Germinal center (tissue), 1 donor: ENCODE results near the gene PPFIA2.

ENCODE experiments used
- DNase-seq: peaks from one replicate; pipeline ENCODE4 v3.0.0; 2012; ENCODE audit warnings: mixed read lengths, low spot score

Gene PPFIA2

GRCh38 chr12:81450920-81451739 lies 308.0 kb downstream of the PPFIA2 start:
- DNase-seq = no peak

GRCh38 chr12:81441629-81442028 lies 317.5 kb downstream of the PPFIA2 start:
- DNase-seq = no peak

DNA sequence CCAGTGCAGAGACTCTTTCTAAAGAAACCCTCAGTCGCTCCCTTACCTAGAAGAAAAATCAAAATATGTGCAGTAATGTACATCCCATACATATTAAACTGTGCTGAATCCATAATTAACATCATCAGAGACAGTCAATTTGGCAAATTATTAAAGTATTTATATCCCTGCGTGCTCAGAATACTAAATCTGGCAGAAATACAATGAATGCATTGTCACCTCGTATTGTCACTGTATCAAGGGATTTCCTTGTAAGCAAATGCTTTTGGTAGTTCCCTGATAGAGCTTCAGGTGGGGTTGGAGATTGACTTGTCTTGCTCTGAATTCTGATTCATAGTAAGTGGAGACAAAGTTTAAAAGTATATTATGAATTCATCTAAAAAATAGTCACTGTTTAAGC lies 319.1 kb downstream of the PPFIA2 start:
- DNase-seq = no peak

DNA sequence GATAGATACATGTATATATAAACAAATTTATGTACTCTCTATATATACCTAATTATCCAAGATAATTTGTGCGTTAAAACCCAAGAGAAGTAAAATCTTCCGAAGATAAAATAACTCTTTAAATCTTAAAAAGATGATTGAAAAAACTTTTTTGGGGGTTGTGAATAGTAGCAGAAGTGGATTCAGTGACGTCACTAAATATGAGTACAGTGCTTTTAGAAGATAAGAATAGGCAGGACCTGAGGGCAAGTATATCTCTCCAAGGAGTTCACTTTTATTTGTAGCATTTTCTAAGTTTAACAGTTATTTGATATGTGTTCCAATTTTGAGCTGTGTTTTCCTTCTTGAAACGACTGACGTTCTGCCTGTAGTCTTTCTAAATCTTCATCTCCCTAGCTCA lies 319.8 kb downstream of the PPFIA2 start:
- DNase-seq = no peak

DNA sequence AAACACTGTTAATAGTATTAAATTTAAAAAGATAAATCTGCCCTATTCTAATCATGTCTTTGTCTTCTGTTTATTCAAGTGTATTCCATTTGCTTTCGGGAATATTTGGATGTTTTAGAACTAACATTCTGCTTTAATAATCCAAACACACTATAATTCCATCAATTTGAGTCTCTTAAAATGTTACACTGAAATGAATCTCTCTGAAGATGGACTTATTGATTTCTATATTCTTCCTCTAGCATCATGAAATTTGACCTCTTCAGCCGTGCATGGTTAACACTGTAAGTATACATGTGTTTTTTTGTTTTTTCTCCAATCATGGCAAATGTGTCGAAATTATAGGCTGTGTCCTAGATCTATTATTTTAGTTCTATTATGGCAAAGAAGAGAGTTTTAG lies 342.1 kb downstream of the PPFIA2 start:
- DNase-seq = no peak

DNA sequence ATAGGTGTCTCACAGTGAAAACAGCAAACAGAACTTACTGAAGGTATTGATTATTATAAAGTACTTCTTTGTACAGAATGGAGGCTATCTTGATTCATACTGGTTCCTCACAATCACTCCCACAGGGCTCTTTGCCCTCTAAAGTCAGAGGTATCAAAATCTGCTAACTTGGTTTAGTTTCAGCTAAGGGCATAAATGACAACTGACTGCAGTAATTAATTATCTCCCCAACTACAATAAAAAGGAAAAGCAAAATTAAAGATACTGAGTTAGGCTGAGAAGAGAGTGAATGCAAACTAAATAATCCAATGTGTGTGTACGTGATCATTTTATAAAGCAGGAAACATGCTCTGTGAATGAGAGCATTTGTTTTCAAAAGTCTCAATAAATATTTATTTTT lies 342.6 kb downstream of the PPFIA2 start:
- DNase-seq = no peak

- no peak for DNase-seq
These were observed 344.7 kb downstream of the PPFIA2 start for GRCh38 chr12:81414441-81414840.

- DNase-seq = no peak
These were observed 346.2 kb downstream of the PPFIA2 start for GRCh38 chr12:81412940-81413339.

DNA sequence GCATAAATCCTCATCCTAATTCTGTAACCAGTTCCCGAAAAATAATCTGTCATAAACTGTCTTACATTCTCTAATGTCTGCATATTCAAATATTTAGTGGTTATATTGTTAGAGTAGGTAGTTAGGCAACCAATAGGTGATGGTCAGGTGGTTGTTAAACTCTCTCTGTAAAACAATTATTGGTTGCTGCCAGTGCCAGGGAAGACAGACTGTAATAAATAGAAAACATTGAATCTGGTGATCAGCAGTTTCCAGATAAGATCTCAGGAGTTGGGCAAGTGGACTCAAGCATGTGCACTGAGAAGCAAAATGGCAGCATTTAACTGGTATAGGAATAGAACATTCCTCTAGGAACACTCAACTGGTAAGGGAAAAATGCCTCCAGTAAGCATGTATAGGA lies 355.8 kb downstream of the PPFIA2 start:
- DNase-seq = no peak

DNA sequence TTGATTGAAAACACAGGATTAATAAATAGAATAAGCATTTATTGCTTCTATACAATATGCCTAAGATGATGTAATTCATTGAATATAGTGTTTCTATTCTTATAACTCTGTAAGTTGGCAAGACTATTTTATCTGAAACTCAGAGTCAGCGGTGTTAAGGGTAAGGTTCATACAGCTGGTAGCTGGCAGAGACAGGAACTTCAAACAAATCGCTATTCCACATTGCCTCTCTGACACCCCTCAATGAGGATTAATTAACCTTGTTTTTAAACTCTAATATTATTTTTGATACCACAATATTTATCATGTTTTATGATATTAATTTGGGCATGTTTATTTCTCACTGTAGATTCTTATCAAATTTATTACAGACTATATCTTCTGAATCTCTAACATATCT lies 357.9 kb downstream of the PPFIA2 start:
- no peak for DNase-seq

DNA sequence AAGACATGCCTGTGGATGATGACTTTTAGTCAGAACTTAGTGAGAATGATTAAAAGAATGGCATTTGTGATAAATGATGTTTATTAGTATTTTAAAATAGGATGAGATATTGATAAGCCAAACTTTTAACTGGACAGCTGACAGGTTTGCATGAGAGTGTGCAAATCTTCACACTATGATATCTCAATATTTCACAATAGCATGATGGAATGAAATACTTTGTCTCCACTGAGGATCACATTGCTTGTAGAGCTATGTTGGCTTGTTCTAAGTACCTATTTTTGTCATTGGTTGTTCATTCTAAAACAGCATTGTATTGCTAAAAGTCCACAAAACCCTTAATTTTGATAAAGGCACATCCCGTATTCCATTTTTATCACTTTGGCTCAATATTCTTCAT lies 359.1 kb downstream of the PPFIA2 start:
- DNase-seq = no peak

DNA sequence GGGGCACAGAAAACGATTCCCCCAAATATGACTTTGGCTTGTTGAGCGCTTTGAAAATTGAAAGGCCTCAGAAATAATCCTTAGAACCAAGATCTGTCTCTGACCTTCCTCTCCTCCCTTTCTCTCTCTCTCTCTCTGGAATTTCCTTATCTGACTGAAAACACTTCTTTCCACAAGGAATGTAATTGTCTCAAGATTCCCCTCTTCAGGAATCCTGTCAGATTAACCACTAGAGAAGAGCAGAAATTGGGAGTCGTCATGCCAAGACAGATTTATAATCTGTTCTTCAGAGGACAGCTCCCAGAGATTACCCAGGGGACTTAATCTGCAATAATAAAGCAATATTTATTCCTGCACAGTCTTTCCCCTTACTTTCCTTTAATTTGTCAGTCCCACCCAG lies 363.7 kb downstream of the PPFIA2 start:
- DNase-seq = no peak

- DNase-seq = no peak
These were observed 369.5 kb downstream of the PPFIA2 start for GRCh38 chr12:81389550-81390099.

DNA sequence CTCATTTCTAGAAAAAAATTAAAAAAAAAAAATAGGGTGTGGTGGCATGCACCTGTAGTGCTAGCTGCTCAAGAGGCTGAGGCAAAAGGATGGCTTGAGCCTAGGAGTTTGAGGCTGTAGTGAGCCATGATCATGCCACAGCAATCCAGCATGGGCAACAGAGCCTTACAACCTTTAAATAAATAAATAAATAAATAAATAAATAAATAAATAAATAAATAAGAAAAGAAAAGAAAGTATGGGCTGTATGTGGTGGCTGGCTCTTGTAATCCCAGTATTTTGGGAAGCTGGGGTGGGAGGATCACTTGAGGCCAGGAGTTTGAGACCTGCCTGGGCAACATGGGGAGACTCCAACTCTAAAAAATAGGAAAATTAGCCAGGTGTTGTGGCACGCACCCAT lies 373.0 kb downstream of the PPFIA2 start:
- DNase-seq = no peak

DNA sequence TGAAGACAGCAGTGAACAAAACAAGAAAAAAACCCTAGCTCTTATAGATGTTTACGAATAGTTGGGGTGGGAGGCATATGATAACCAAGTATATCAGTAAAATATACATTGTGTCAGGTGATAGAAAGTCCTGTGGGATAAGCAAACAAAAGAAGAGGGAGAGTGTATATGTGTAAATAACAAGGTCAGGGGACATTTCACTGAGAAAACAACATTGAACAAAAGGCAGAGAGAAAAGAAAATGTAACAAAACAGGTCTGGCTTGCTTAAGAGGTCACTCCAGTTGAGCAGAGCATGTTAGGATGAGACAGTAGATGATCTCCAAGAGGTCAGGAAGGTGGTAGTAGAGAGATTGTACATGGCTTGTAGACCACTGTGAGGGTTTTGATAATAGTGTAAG lies 377.2 kb downstream of the PPFIA2 start:
- no peak for DNase-seq

GRCh38 chr12:81378601-81379285 lies 380.4 kb downstream of the PPFIA2 start:
- DNase-seq = no peak

GRCh38 chr12:81377771-81378170 lies 381.4 kb downstream of the PPFIA2 start:
- no peak for DNase-seq

DNA sequence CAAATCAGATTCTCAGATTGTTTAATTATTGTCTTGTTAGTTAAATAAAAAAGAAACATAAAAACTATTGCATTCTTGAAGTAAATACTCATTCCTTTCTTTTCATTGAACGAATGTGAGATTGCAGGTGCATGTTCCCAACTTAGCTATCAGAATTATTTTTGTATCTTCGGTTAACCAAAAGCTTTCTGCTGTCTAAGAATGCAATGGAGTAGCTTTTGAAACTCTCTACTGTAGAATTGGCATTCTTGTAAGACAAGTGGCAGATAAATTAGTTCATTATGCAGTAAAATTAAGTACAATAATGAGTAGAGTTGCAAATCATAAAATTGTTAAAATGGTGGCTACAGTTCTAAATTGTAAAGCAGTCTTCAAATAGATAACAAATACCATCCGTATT lies 383.2 kb downstream of the PPFIA2 start:
- no peak for DNase-seq

DNA sequence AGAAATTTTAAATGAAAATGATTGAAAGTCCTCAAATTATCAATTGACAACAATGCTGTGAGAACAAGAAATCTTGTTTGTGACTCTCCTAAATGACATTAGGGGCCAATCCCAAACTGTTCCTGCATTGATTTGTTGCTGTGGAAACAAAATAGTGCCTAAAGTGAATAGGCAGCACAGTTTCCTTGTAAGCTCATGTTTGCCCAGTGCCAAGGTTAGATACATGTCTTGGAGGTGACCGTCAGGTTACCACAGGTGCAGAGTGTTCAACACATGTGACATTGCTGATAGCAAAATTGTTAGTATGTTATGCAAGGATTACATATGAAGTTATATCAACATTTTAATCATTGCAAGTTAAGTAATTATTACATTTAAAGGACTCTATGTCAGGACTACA lies 388.7 kb downstream of the PPFIA2 start:
- DNase-seq = no peak

DNA sequence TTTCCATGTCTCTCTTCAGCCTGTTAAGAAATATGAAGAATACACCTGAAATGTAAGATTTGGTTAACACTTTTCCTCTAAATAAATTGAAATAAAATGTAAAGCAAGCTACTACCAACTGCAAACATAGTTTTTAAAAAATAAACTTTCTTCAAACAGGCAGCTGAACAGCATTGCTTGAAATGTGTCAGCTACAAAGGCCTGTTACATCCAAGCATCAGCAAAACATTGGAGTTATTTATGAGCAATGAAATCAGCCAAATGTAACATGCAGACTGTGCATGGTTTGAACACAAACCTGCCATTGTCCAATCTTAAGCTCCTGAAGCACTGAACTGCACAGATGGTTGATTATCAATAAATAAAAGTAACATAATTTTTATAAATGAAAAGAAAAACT lies 390.0 kb downstream of the PPFIA2 start:
- DNase-seq = no peak

DNA sequence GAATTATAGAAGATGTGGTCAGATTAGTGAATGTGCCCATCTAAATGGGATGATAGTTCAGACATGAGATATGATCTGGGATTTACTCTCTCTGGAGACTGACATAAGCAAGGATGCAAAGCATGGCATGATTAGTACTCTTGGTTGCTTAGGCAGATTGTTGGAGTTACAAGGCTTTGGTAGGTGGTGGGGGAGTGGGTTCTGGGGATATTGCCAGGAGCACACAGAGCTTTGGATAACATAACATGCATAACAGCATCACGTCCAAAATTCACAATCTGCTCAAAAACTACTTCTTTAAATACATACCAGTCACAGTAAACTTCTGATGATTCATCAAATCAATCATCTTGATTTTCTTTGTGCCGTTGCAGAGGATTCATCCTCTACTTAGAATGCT lies 393.9 kb downstream of the PPFIA2 start:
- no peak for DNase-seq

GRCh38 chr12:81360916-81361315 lies 398.2 kb downstream of the PPFIA2 start:
- DNase-seq = no peak

DNA sequence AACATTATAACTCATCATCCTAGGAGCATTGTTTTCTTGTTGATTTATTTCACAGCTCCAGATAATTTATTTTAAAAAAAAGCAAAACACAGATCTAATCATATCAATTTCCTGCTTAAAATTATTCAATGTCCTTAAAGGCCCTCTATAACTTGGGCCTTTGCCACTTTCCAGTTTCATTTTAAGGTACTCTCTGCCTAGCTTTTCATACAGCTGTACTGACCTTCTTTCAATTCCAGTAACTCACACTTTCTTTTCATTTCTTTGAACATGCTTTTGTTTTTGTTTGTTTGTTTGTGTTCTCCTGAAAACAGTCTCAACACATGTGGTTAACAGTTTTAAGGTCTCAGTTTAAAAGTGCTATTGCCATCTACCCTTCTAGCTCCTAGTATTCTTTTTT lies 399.4 kb downstream of the PPFIA2 start:
- no peak for DNase-seq
